GM12878 (cell line): Measurements from ENCODE around the gene FAM167B. TPM values are rescaled to one million over a fixed set of nuclear protein-coding genes. Genes with fewer than 3 reads are reported as not detected.
A peak's percentile ranks its signal among the peaks of the same experiment; 100 is the strongest.

Source experiments
- ASH2L ChIP-seq: fragments of 300-600, 200-600 bp; sonication (generic); IDR thresholded peaks from 2 replicates; pipeline ENCODE4 v1.6.1; 2017; ENCODE audit warnings: low read depth, mild to moderate bottlenecking, borderline replicate concordance
- CTCF ChIP-seq, 3 experiments: IDR thresholded peaks in 2 of 3; conservative IDR thresholded peaks in 1 of 3; 2 replicates each; pipeline ENCODE4 v1.5.1; 2011; ENCODE audit warnings: low read depth in 3 of 3, low read length in 3 of 3, mild to moderate bottlenecking in 3 of 3, control low read depth in 2 of 3, moderate library complexity in 2 of 3, inconsistent platforms in 1 of 3, mixed read lengths in 1 of 3; ENCODE audit not compliant: control insufficient read depth in 2 of 3, insufficient read depth in 1 of 3; ENCODE audit errors: extremely low read depth in 1 of 3
- EGR1 ChIP-seq, 2 experiments: IDR thresholded peaks; 1 replicate in 1 of 2; 2 replicates in 1 of 2; pipeline ENCODE4 v1.6.1; 2011 to 2012; ENCODE audit warnings: low read depth in 2 of 2, low read length in 2 of 2, borderline replicate concordance in 1 of 2, mild to moderate bottlenecking in 1 of 2, moderate library complexity in 1 of 2
- EP300 ChIP-seq, 2 experiments: fragments of 150-350 bp in 1 of 2; IDR thresholded peaks; 2 replicates each; pipeline ENCODE4 v1.6.1; 2011 to 2012; ENCODE audit warnings: low read depth in 2 of 2, low read length in 2 of 2, borderline replicate concordance in 1 of 2, improper control_type of control experiment in 1 of 2, inconsistent platforms in 1 of 2; ENCODE audit not compliant: control insufficient read depth in 1 of 2
- GATAD2B ChIP-seq: fragments of 450-650 bp; conservative IDR thresholded peaks from 2 replicates; pipeline ENCODE4 v1.6.1; 2017; ENCODE audit warnings: low read depth, mild to moderate bottlenecking, moderate library complexity
- IRF3 ChIP-seq: fragments of 450-650 bp; IDR thresholded peaks from 2 replicates; pipeline ENCODE4 v1.6.1; 2014; ENCODE audit warnings: mild to moderate bottlenecking
- MXI1 ChIP-seq: fragments of 150-350 bp; IDR thresholded peaks from 2 replicates; pipeline ENCODE4 v1.6.1; 2011; ENCODE audit warnings: low read depth, mild to moderate bottlenecking, inconsistent platforms, low read length, improper control_type of control experiment
- NR2C1 ChIP-seq: fragments of 450-650 bp; IDR thresholded peaks from 2 replicates; pipeline ENCODE4 v1.6.1; 2017; ENCODE audit warnings: antibody characterized with exemption, mild to moderate bottlenecking, moderate library complexity
- NR2C2 ChIP-seq: IDR thresholded peaks from 2 replicates; pipeline ENCODE4 v1.6.1; 2011; ENCODE audit warnings: borderline replicate concordance, low read depth; ENCODE audit not compliant: control insufficient read depth, insufficient read length
- PKNOX1 ChIP-seq: fragments of 450-650 bp; IDR thresholded peaks from 2 replicates; pipeline ENCODE4 v1.6.1; 2016; ENCODE audit warnings: mild to moderate bottlenecking
- POU2F2 ChIP-seq: IDR thresholded peaks from 3 replicates; pipeline ENCODE4 v1.6.1; 2011; ENCODE audit warnings: low read depth, mild to moderate bottlenecking, low read length, borderline replicate concordance
- RAD21 ChIP-seq: IDR thresholded peaks from 2 replicates; pipeline ENCODE4 v1.6.1; 2011; ENCODE audit warnings: mild to moderate bottlenecking, low read depth, low read length, moderate library complexity; ENCODE audit not compliant: insufficient read depth
- RELB ChIP-seq: fragments of 450-650 bp; IDR thresholded peaks from 2 replicates; pipeline ENCODE4 v1.6.1; 2017; ENCODE audit warnings: low read depth, mild to moderate bottlenecking, moderate library complexity
- REST ChIP-seq: IDR thresholded peaks from 2 replicates; pipeline ENCODE4 v1.6.1; 2012; ENCODE audit warnings: mild to moderate bottlenecking, low read depth, low read length
- TAF1 ChIP-seq: IDR thresholded peaks from 2 replicates; pipeline ENCODE4 v1.6.1; 2011; ENCODE audit warnings: mild to moderate bottlenecking, low read depth, low read length, borderline replicate concordance
- TCF12 ChIP-seq: IDR thresholded peaks from 2 replicates; pipeline ENCODE4 v1.6.1; 2011; ENCODE audit warnings: low read depth, mild to moderate bottlenecking, low read length
- WRNIP1 ChIP-seq: IDR thresholded peaks from 2 replicates; pipeline ENCODE4 v1.6.1; 2011; ENCODE audit warnings: low read depth, low read length, improper control_type of control experiment, borderline replicate concordance
- ZNF622 ChIP-seq: fragments of 450-650 bp; IDR thresholded peaks from 2 replicates; pipeline ENCODE4 v1.6.1; 2017; ENCODE audit warnings: mild to moderate bottlenecking, inconsistent platforms
- polyA plus RNA-seq, 11 experiments: library from polyadenylated mRNA; depleted of rRNA in 4 of 11; unstranded in 6 of 11; stranded (reverse) in 5 of 11; fragments of >200 nt; fragmentation: Nextera tagmentation in 4 of 11; fragmentation: Illumina TruSeq in 1 of 11; extraction: Ambion mirVana in 4 of 11; extraction: Trizol in 1 of 11; gene quantifications; 1 replicate in 1 of 11; 2 replicates in 10 of 11; pipeline versions ENCODE4 v1.2.1 to v1.2.3, GENCODE V29; 2011 to 2016; ENCODE audit warnings: inconsistent platforms in 2 of 11, missing spikeins in 2 of 11, low read depth in 1 of 11
- total RNA-seq, 4 experiments: library from RNA; depleted of rRNA in 3 of 4; stranded (reverse); fragments of >200 nt in 3 of 4; fragmentation: Illumina TruSeq in 1 of 4; extraction: Trizol in 1 of 4; gene quantifications; 2 replicates each; pipeline versions ENCODE4 v1.2.1 to v1.2.3, GENCODE V29; 2013 to 2021

The FAM167B gene
- total and polyA plus RNA-seq, 10 of the 15 experiments (the other 5 are each of a cell fraction or from before 2014, with no cell fraction given) = 0.07 to 1.2 (median 0.36) TPM; not detected in 2

GRCh38 chr1:32201011-32201855 lies 45.8 kb upstream of the FAM167B start (continued):
- TF ChIP-seq IRF3 (no peak), NR2C2 (no peak), RAD21 (no peak; the same call in 1 of the 2 replicates), TAF1 (no peak), POU2F2 (no peak), REST (no peak), EGR1 (IDR thresholded peaks at IDR 0.05; ENCODE audit: borderline replicate concordance in 1 of 2, low read depth in 2 of 2, low read length in 2 of 2) (peak in 1 of 2 experiments; percentile 56; a peak in 1 of 3 replicates), PKNOX1 (no peak; the same call in 1 of the 2 replicates), EP300 (IDR thresholded peaks at IDR 0.05; ENCODE audit: borderline replicate concordance in 1 of 2, control insufficient read depth in 1 of 2, low read depth in 2 of 2, low read length in 2 of 2) (peak; percentile 22 to 23; a peak in 1 of 4 replicates), TCF12 (peak; percentile 57; the same call in 1 of the 2 replicates), NR2C1 (no peak), ZNF622 (no peak), GATAD2B (no peak; the same call in none of the 2 replicates), CTCF (IDR thresholded peaks at IDR 0.05 in 2 of 3, conservative IDR thresholded peaks at IDR 0.05 in 1 of 3; ENCODE audit: control insufficient read depth in 2 of 3, extremely low read depth in 1 of 3, insufficient read depth in 1 of 3, low read depth in 3 of 3, low read length in 3 of 3) (0 out of 6 replicates have a peak, but pooled peaks of 2 of the 3 experiments have one; percentile 16 to 17), WRNIP1 (no peak), MXI1 (peak; percentile 72), RELB (peak; percentile 79), ASH2L (no peak)
